Thymus (tissue), 11 donors: ENCODE measurements around the gene KCNG2. TPM values are rescaled to one million over a fixed set of nuclear protein-coding genes. Genes with fewer than 3 reads are reported as not detected.

ENCODE experiments used
- DNase-seq, 9 donors: peaks; one replicate each; pipeline ENCODE4 v3.0.0-alpha.2; 2013; ENCODE audit warnings: low spot score in 9 of 9, low read depth in 6 of 9, missing footprints in 1 of 9
- H3K27ac ChIP-seq, 2 donors: one replicate each; pipeline ENCODE4 v1.5.1; 2013; ENCODE audit warnings: control low read depth in 1 of 2, low read depth in 1 of 2, low read length in 1 of 2, mild to moderate bottlenecking in 1 of 2, moderate library complexity in 1 of 2
- H3K27me3 ChIP-seq, 2 donors: one replicate each; pipeline ENCODE4 v1.5.1; 2013; ENCODE audit warnings: low read length in 1 of 2; ENCODE audit not compliant: control insufficient read depth in 2 of 2, insufficient read depth in 1 of 2
- H3K36me3 ChIP-seq, 2 donors: one replicate each; pipeline ENCODE4 v1.5.1; 2013; ENCODE audit warnings: low read length in 1 of 2, mild to moderate bottlenecking in 1 of 2, moderate library complexity in 1 of 2; ENCODE audit not compliant: control insufficient read depth in 2 of 2, insufficient read depth in 2 of 2
- H3K4me1 ChIP-seq, 2 donors: one replicate each; pipeline ENCODE4 v1.5.1; 2013; ENCODE audit warnings: low read length in 2 of 2; ENCODE audit not compliant: control insufficient read depth in 2 of 2, insufficient read depth in 2 of 2
- H3K4me3 ChIP-seq, 2 donors: one replicate each; pipeline ENCODE4 v1.5.1; 2013; ENCODE audit warnings: low read length in 2 of 2, control low read depth in 1 of 2, mild to moderate bottlenecking in 1 of 2
- H3K9me3 ChIP-seq, 2 donors: one replicate each; pipeline ENCODE4 v1.5.1; 2013; ENCODE audit warnings: low read length in 1 of 2, mild to moderate bottlenecking in 1 of 2; ENCODE audit not compliant: control insufficient read depth in 2 of 2, insufficient read depth in 1 of 2
- WGBS: extraction: QIAGEN DNeasy Blood & Tissue Kit; methylation state at CpG from one replicate; pipeline ENCODE4 v1.1.7; 2013; 5-methylcytosine and 5-hydroxymethylcytosine counted together
- polyA plus RNA-seq: library from polyadenylated mRNA; stranded (reverse); fragments of 200-250 nt; gene quantifications from one replicate; pipeline ENCODE4 v1.2.3, GENCODE V29; 2013
- total RNA-seq: library from RNA; stranded (reverse); fragments of 120-200 nt; gene quantifications from one replicate; pipeline ENCODE4 v1.2.4, GENCODE V29; 2013
- donor health status: healthy.

The KCNG2 gene
- total and polyA plus RNA-seq, 2 donors = 0.14 to 0.19 TPM

- Histone ChIP-seq H3K9me3 (peaks cover 0 to 8% of the 10 kb centered on the region in 2 donors), H3K27me3 (peaks cover 0 to 3% of the 10 kb centered on the region in 2 donors), H3K4me3 (no peak overlapping the region), H3K4me1 (no peaks in the 10 kb centered on the region), H3K27ac (no peak overlapping the region), H3K36me3 (no peaks in the 10 kb centered on the region)
- 94% methylated on average over 16 of the region's 16 CpGs for WGBS
- no peak for DNase-seq
Observed at GRCh38 chr18:79867666-79868065, 69.9 kb downstream of the KCNG2 start.

- 95% methylated on average over 29 of the region's 29 CpGs for WGBS
- Histone ChIP-seq H3K4me1 (no peaks in the 10 kb centered on the region), H3K27me3 (peaks cover 0 to under 1% of the 10 kb centered on the region in 2 donors), H3K4me3 (no peak overlapping the region), H3K36me3 (no peaks in the 10 kb centered on the region), H3K9me3 (peaks cover 0 to 1% of the 10 kb centered on the region in 2 donors), H3K27ac (no peak overlapping the region)
- no peak for DNase-seq
Observed at GRCh38 chr18:79868168-79868784, 70.5 kb downstream of the KCNG2 start.

GRCh38 chr18:79868811-79869541 is 71.2 kb downstream of the KCNG2 start:
- Histone ChIP-seq H3K36me3 (no peaks in the 10 kb centered on the region), H3K4me1 (no peaks in the 10 kb centered on the region), H3K4me3 (no peak overlapping the region), H3K27me3 (no peaks in the 10 kb centered on the region), H3K9me3 (no peaks in the 10 kb centered on the region), H3K27ac (no peak overlapping the region)
- 93% methylated on average over 32 of the region's 32 CpGs for WGBS
- no peak for DNase-seq

GRCh38 chr18:79869591-79870300 is 72.0 kb downstream of the KCNG2 start:
- DNase-seq = no peak
- no peaks in the 10 kb centered on the region for H3K4me1 ChIP-seq
- H3K9me3 ChIP-seq = no peaks in the 10 kb centered on the region
- H3K36me3 ChIP-seq = no peaks in the 10 kb centered on the region
- WGBS = 94% methylated on average over 32 of the region's 32 CpGs
- H3K4me3 ChIP-seq = no peak overlapping the region
- H3K27ac ChIP-seq = no peak overlapping the region
- H3K27me3 ChIP-seq = no peaks in the 10 kb centered on the region

- DNase-seq = no peak
- Histone ChIP-seq H3K4me3 (no peak overlapping the region), H3K27ac (no peak overlapping the region), H3K4me1 (no peaks in the 10 kb centered on the region), H3K27me3 (peaks cover 0 to 2% of the 10 kb centered on the region in 2 donors), H3K9me3 (no peaks in the 10 kb centered on the region), H3K36me3 (no peaks in the 10 kb centered on the region)
- WGBS = 89% methylated on average over 19 of the region's 19 CpGs
Observed at GRCh38 chr18:79870301-79871025, 72.7 kb downstream of the KCNG2 start.

- no peaks in the 10 kb centered on the region for H3K4me1 ChIP-seq
Observed at GRCh38 chr18:79871026-79871390, 73.3 kb downstream of the KCNG2 start.

GRCh38 chr18:79871481-79872091 is 73.8 kb downstream of the KCNG2 start:
- DNase-seq = no peak
- Histone ChIP-seq H3K4me3 (no peak overlapping the region), H3K36me3 (no peaks in the 10 kb centered on the region), H3K27ac (no peak overlapping the region), H3K27me3 (peaks cover 0 to 2% of the 10 kb centered on the region in 2 donors), H3K9me3 (no peaks in the 10 kb centered on the region), H3K4me1 (no peaks in the 10 kb centered on the region)
- WGBS = 94% methylated on average over 33 of the region's 33 CpGs

More at GRCh38 chr18:79871026-79871390, 73.3 kb downstream of the KCNG2 start:
- Histone ChIP-seq H3K9me3 (no peaks in the 10 kb centered on the region), H3K36me3 (no peaks in the 10 kb centered on the region), H3K27me3 (peaks cover 0 to 2% of the 10 kb centered on the region in 2 donors), H3K4me3 (no peak overlapping the region), H3K27ac (no peak overlapping the region)
- no peak for DNase-seq
- WGBS = 96% methylated on average over 17 of the region's 17 CpGs

GRCh38 chr18:79872527-79873444 is 75.0 kb downstream of the KCNG2 start:
- no peak for DNase-seq
- peaks cover 0 to 5% of the 10 kb centered on the region in 2 donors for H3K27me3 ChIP-seq

More at GRCh38 chr18:79872527-79873444, 75.0 kb downstream of the KCNG2 start:
- Histone ChIP-seq H3K9me3 (no peaks in the 10 kb centered on the region), H3K4me1 (no peaks in the 10 kb centered on the region), H3K4me3 (no peak overlapping the region), H3K27ac (no peak overlapping the region), H3K36me3 (no peaks in the 10 kb centered on the region)
- WGBS = 59% methylated on average over 36 of the region's 36 CpGs
